Activated CD4-positive, CD25-positive, alpha-beta regulatory T cell treated with anti-CD3 and anti-CD28 coated beads, Interleukin-2, amount 50 U/mL, for 16 hours (primary cell): Measurements from ENCODE around the gene FKBP5.
"Not testable (repeated sequence)": the region's sequence is repeated elsewhere in the genome, so short reads cannot be mapped to it uniquely, and the experiment has no call there.

Experiments
- DNase-seq: peaks from one replicate; pipeline ENCODE4 v3.0.0-alpha.2; 2020; ENCODE audit warnings: low read depth, low spot score

Gene FKBP5

DNA sequence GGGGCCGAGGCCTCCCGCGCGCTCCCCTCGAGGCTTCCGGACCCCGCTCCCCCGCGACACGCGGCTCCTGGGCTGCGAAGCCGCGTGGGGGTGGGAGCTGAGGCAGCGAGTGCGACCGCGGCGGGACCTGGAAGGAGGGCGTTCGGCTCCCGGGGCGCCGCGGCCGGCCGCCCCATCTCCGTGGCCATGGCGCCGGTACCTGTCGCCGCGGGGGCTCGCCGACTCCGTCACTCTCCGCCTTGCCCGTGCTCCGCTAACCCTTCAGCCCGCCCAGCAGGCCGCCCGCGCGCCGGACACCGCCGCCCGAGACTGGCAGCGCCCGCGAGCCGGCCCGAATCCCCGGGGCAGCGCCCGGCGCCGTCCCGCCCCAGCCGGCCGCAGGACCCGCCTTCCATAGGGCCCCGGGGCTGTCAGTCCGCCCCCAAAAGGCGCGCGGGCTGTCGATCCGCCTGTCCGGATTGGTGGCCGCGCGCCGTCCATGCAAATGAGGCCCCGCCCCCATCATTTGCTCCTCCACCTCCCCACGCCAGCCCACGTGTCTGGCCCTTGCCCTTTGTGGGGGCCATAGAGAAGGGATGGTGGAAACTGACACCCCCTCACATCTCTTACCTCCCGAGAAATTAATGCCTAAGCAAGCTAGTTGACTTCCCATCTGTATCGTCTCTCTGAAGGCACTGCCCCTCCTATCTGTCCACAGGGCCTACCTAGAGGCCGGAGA, at the start of gene FKBP5:
FKBP5 (minus strand) TSS at position 311 of the 718 bp plus-strand sequence. CDS start 46,091 bp downstream, outside the sequence.
- DNase-seq: peak; percentile 75

DNA sequence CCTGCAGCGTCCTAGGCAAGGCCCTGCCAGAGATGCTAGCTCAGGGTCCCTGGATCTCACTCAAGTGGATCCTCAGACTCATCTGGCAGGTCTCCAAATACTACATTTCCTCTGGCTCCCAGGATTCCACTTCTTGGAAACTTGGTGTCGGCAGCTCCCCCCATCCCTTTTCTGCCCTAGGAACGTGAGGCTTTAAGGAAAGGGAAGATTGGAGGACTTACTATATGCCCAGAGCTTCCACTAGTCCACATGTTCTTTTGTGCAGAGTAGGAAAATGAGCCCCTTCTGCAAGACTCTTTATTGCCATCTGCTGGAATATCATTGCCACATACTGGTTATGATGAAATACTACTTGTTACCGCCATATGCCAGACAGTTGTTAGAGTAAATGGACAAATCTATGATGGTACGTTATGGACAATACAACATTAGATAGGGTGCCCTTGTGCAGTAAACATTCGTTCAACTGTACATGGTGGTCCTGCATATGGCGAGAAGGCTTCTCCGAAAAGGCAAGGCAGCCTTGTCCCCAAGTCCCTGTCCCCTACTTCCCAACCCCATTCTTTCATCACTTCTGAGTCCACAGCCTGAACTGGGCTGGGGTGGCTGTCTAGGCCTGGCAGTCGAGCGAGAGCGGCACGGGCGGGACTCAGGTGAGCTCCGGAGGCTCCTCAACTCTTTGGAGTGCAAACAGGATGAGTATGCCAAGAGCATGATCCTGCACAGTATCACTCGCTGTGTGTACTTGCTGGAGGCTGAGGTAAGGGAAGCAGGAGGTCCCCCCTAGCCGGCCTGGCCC, 48.9 kb upstream of the FKBP5 start:
- no peak for DNase-seq

DNA sequence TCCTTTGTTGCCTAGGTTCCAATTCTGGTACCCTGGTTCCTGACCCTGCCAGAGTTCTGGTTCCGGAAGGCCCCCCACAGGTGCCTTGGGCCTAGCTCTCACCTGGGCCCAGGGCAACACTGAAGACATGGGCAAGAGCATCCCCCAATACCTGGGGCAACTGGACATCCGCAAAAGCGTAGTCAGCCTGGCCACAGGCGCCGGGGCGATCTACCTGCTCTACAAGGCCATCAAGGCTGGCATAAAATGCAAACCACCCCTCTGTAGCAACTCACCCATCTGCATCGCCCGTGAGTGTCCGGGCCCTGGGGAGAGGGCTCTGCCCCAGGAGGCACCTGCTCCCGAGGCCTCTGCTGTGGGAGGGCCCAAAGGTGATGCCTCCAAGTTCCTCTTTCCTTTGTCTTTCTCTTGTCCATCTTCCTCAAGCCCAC, 48.3 kb upstream of the FKBP5 start, which contains the start of gene ARMC12:
ARMC12 (plus strand) TSS at position 51 of the 431 bp plus-strand sequence; CDS start at position 128, 77 bp downstream.
- no peak for DNase-seq

DNA sequence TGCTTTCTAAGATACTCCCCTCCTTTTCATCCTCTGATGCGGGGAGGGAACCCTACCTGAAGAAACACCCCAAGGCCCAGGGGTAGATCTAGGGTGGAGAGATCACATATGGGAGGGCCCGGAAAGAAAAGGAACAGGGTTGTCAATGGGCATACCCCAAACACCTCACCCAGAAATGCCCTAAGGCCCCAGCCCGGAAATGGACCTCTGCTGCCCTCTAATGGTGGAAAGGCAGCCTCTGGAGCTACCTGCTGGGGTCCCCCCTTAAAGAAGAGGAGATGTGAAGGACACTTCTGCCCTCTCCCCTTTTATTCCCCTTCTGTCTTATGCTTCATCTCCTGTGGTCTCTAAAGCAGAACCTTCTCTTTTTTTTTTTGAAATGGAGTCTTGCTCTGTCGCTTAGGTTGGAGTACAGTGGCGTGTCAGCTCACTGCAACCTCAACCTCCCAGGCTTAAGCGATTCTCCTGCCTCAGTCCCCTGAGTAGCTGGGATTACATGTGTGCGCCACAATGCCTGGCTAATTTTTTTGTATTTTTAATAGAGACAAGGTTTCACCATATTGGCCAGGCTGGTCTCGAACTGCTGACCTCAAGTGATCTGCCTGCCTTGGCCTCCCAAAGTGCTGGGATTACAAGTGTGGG, 47.7 kb upstream of the FKBP5 start:
- peak; percentile 76 for DNase-seq

DNA sequence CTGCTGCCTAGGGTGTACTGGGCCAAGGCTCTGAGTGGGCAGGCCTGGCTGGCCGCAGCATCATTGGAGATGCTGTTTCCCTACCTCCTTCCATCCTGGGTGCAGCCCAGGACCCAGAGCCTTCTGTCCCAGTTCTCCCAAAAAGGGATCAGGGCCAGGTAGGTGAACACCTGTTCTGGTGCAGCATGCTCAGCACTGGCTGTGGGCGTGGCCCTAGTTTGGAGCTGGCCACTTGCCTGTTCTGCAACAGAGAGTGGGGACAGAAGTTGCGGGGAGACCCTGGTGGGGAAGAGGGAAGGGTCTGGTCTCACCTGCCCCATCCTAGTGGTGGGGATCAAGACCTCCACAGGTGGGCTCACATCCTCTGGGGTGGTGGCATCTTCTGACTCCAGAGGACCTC, 46.7 kb upstream of the FKBP5 start:
- no peak for DNase-seq

DNA sequence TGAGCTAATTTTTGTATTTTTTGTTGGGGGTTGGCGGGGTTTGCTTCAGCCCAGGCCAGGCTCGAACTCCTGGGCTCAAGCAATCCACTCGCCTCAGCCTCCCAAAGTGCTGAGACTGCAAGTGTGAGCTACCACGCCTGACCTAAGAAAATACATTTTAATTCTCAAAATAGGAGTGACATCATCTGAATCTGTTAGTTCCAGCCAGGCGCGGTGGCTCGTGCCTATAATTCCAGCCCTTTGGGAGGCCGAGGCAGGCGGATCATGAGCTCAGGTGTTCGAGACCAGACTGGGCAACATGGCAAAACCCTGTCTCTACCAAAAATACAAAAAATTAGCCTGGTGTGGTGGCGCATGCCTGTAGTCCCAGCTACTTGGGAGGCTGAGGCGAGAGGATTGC, 45.6 kb upstream of the FKBP5 start:
- not testable (repeated sequence) for DNase-seq

DNA sequence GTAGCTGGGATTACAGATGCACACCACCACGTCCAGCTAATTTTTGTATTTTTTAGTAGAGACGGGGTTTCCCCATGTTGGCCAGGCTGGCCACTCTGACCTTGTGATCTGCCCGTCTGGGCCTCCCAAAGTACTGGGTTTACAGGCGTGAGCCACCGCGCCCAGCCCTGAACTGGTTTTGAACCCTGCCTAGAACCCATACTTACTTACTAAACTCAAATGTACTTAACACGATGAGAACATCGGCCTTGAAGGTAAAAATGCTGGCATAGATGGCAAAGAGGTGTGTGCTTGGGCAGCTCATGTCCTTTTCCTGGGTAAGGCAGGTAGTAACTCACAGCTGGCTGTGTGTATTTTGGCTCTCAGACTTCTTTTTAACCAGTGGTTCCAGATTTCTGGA, 44.9 kb upstream of the FKBP5 start:
- no peak for DNase-seq

DNA sequence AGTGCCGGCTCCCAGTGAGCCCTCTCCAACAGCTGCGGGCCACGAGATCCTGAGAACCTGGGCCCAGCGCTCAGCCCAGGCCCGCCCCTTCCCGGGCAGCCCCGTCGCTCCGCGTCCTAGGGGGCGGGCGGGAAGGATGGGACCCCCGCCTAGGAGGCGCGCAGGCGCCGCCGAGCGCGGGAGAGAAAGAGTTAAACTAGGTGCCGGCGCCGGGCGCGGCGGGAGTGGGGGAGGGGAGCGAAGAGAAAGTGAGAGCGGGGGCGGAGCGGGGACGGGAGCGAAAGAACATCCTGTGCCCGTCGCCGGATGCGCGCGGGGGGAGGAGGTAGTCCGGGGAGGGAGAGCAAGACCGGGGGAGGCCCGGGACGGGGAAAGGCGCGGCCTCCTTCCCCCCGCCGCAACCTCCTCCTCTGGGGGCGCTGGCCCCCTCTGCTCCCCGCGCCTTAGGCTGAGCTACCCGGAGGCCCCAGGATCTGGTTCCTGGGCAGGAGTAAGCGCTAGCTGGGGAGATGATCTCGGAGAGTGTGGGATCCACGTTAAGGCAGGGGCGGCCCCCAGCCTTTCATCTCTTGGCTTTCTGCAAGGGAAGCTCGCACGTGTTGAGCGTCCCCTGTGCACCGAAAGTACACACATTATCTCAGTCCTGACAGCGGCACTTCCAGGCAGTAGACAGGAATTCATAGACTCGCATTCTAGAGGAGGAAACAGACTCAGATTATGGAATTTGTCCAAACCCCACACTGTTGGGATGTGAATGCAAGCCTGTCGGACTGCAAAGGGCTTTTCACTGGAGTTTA, 43.2 kb upstream of the FKBP5 start:
- DNase-seq: peak; percentile 76

DNA sequence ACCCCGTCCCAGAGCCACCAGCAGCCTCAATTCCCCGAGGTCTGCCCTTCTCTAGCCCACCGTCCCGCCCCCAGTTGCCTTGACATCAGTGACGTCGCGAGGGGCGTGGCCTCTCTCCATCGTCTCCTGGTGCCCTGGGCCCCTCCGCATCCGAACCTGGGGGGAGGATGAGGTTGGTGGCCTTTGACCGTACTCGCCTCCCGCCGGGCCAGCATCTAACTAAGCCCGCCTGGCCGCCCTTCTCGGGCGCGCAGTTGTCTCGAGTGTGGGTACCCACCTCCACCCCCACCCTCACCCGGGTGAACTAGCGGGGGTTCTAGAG, 42.7 kb upstream of the FKBP5 start:
- DNase-seq: peak; percentile 80

DNA sequence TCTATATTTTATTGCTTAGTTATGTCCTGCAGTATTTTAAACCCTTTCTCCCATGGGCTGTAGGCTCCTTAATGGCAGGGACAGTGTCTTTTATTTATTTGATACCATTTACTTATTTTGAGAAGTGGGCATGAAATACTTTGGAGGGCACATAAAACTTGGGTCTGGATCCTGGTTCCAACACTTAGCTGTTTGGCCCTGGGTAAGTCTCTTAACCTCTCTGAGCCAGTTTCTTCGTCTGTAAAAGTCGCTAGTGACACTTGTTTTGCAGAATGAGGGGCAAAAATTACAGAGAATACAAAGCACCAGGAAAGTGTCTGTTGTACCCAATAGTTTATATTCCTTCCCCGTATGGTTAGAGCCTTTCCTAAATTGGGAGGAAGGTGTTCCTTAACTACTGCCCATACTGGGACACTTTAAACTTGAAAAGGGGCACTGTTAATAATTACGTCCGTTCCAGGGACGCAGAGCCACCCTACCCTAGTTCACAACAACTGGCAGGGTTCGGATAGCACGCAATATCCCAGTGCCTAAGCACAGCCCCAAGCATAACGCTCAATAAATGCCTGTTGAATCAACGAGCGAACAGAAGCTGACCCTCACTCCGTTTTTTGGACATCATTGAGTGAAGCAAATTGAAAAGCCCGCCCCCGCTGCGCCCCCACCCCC, 42.2 kb upstream of the FKBP5 start:
- DNase-seq: no peak

DNA sequence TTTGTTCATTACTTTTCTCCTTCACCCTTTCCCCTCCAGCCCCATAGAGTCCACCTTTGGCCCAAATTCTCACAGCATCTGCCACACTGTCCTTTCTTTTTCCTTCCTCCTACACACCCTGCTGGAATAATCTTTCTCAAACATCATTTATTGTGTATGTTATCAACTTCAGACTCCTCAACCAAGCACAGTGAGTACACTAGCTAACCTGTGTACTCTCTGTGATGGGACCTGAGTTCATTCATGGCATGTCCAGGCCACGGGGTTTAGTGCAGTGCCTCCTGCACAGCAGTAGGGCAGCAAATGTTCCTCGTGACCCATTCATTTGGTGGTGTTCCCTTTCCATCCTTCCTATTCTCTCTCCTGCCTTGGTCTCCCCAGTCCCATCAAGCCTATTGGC, 41.0 kb upstream of the FKBP5 start:
- no peak for DNase-seq

DNA sequence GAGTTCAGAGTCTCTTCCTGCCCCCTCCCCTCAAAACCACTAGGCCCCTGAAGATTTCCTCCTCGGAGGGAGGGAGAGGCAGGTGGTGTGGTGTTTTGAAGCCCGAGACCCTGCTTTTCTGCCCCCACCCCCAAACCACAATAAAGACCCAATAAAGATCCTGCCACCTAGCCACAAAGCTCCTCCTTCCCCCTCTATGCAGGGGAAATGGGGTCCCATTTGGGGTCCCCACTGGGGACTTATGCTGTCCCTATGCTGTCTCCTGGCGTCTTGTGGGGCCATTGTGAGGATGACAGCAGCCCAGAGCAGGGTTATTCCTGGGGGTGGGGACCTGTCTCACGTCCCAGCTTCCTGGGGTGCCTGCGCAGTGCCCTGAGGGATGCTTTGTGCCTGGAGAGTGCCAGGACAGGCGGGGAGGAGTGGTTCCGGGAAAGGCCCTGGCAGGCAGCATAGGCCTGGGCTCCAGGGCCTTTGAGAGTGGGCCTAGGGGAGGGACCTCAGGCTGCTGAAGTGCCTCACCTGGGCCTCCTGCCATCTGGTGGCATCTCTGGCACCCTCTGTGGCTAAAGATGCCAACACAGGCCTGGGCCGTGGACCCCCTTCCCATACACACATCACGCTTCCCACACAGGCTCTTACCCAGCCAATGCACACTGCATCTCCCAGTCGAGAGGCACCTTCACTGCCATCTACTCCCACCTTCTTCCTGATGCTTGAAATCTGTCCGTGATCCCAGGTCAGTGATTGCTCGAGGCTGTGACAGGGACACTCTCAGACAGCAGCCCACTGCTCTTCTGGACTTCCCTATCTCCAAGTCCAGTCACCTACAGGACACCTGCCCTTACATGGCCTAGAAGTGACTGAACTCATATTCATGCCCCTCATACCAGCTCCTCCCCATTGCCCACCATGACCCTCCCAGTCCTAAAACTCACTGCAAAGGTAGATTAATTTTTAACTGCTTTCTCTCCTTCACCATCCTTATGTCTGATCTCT, 40.3 kb upstream of the FKBP5 start:
- no peak for DNase-seq

DNA sequence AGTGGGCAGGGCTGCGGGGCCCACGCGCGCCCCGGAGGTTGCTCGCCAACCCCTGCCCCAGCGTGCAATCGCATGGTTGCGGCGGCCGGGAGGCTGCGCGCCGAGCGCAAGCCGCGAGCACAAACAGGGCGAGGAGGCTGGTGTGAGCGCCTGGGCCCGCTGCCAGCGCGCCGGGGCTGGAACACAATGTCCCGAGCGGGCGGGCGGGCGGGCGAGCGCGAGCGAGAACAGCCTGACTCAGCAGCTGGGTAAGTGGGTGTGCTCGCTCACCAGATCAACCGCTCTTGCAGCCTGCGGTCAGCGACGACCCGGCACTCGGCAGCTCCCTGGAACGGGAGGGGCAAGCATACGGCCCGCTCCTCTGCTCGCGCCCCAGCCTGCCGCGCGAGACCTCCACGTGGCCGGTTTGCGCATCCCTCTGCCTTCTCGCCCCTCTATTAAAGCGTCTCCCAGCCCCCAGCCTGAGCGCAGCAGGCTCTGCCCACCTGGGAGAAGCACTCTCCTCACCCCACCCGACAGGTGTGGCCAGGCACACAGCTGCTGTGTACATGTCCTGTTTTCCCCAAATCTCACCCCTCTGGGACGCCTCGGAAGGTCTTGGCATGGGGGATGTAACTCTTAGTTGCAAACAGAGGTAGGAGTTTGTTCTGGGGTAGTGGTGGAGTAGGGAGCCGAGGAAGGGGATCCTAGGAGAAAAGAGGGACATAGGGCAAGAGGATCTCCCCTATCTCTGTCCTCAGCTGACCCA, 39.4 kb upstream of the FKBP5 start:
- peak; percentile 63 for DNase-seq

DNA sequence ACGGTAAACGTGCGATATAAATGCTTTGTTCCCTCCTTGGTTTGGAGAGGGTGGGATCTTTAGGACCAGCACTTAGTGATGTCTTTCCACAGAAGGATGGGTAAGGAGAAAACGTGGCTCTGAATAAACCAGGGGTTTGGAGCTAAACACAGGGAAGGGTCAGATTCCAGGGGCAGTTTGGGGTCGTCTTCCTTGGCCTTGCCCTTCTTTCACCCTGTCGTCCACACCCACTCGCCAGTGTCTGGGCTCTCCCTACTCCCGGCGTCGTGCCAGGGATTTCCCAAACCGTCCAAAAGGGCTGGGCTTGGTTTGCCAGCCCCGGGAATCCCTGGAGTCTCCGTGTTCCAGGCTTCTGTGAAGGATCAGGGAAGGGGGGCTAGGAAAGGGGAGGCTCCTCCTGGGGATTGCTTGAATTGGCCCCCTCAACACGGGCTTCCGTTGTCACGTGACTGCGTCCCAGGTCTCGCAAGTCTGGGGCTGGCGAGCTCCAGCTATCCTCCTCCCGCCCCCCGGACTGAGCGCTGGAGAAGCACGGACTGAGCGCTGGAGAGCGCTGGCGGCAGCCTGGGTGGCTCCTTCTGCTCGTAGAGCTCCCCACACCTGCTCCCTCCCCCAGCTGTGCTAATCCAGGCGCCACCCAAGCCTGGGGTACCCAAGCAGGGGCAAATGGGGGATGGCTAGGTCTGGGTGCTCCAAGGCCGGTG, 38.7 kb upstream of the FKBP5 start:
- no peak for DNase-seq

DNA sequence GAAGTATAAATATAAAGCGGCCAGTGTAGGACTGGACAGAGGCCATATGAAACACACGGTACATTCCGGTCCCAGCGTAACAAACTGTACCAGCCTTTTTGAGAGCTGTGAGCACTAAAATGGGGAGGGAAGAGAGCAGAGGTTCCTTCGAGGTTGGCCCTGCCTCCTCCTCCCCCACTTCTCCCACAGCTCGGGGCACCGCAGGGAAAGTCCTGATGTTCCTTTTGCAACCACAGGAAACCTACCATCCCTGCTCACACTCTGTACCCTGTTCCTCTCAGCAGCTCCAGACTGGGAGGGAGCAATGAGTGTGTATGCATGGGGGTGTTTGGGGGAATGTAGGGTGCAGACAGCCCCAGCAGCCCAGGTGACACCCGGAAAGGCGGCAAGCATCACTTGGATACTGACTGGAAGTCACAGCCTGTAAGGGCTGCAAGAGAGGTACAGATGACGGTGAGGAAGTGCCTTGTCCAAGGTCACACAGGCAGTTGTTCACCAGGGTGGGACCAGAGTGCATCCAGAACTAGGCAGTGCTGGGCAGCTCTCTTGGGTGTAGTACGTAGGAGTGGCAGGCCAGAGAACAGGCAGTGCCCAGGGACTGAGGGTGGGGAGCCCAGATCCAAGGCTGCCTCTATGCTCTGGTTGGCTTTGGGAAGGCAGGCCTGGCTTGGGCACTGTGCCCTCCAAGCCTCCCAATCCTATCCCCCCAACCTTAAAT, 37.2 kb upstream of the FKBP5 start:
- DNase-seq: no peak

DNA sequence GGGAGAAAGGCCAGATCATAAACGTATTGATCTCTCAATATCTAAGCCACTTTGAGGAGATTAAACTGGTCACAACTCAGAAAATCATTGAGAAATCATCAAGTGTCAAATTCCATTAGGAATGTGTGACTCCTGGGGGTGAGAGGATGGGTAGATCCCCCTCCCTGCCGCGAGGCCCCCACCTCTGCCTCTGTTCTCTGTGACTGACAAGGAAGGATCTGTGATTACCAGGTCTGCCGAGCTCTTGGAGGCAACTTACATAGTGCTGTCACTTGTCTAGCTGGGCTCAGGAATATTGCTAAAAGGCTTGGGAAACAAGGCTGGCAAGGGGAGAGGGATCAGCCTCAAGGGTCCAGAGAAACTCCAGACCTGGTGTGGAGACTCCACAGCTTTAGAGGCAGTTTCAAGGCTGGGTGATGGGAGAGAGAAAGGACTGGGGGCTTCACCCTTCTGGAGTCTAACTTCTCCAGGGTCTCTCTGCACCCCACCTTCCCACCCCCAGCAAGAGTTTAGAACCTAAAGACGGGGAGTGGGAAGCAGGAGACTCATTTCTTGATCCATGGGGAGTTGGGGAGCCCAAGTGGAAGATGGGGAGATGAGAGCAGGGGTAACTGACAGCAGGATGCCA, 36.5 kb upstream of the FKBP5 start:
- DNase-seq: no peak

DNA sequence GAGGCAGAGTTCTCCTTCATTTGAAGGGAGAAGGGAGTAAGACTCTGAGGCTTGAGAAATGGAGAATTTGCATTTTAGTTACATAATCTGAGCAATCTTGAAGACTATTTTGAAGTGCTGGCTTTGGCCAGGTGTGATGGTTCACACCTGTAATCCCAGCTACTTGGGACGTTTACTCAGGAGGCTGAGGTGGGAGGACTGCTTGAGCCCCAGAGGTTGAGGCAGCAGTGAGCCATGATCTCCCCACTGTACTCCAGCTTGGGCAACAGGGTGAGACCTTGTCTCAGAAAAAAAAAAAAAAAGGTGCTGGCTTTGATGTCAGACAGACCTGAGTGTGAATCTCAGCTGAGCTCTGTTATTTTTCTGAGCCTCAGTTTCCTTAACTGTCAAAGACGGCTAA, 35.8 kb upstream of the FKBP5 start:
- no peak for DNase-seq
